HCT116 (cell line): Measurements from ENCODE around the gene BCAR1. TPM values are rescaled to one million over a fixed set of nuclear protein-coding genes. Genes with fewer than 3 reads are reported as not detected.

Experiments
- ATAC-seq: fragments of 200-7000 bp; cut with Tn5 transposase; 2 replicates; pipeline ENCODE4 v1.9.1; 2020; ENCODE audit warnings: mild to moderate bottlenecking, moderate library complexity
- BruUV-seq: library from RNA; stranded (reverse); fragments of 400-500 nt; replicated peaks from 2 replicates; lab custom pipeline; 2021; lab: Mats Ljungman, UMichigan
- CTCF ChIA-PET: fragments of 300-600 bp; sonication (Branson Sonifier 250); formaldehyde crosslinking; loops from one replicate; lab custom pipeline; 2021; ENCODE audit warnings: antibody characterized with exemption; lab: Charles Lee
- POLR2A ChIA-PET: fragments of 300-600, 350-600 bp; sonication (Branson Sonifier 250); formaldehyde crosslinking; loops from one replicate; lab custom pipeline; 2021; ENCODE audit warnings: antibody characterized with exemption; lab: Charles Lee
- RAD21 ChIA-PET, 2 experiments: fragments of 300-600 bp; sonication (Branson Sonifier 250); formaldehyde crosslinking; loops; one replicate each; lab custom pipeline; 2023; ENCODE audit warnings: low total read pairs in 2 of 2; ENCODE audit not compliant: uncharacterized antibody in 2 of 2, unreplicated experiment in 2 of 2, low non-redundant PET in 1 of 2; lab: Charles Lee
- DNase-seq: peaks from one replicate; pipeline ENCODE4 v3.0.0-alpha.2; 2010; ENCODE audit warnings: low read depth, low spot score
- H2AFZ ChIP-seq: fragments of 200-600 bp; shearing (Covaris generic), sonication (generic); 2 replicates; pipeline ENCODE4 v1.6.1; 2017; ENCODE audit warnings: low read depth, mixed run types, mixed read lengths, antibody characterized with exemption, low read length; ENCODE audit not compliant: poor library complexity, severe bottlenecking
- H3K27ac ChIP-seq: 2 replicates; pipeline ENCODE4 v1.5.1; 2012; ENCODE audit warnings: low read depth, low read length
- H3K27me3 ChIP-seq: fragments of 200-600 bp; sonication (generic); 2 replicates; pipeline ENCODE4 v1.6.1; 2016; ENCODE audit warnings: mixed run types, low read length, mixed read lengths; ENCODE audit not compliant: insufficient read depth
- H3K36me3 ChIP-seq, 2 experiments: fragments of 200-500 bp in 1 of 2; fragments of 200-600 bp in 1 of 2; sonication (Bioruptor generic) in 1 of 2; sonication (generic) in 1 of 2; 2 replicates each; pipeline versions ENCODE4 v1.5.1 to v1.6.1; 2014 to 2016; ENCODE audit warnings: low read length in 2 of 2, inconsistent platforms in 1 of 2, mixed read lengths in 1 of 2, mixed run types in 1 of 2; ENCODE audit not compliant: insufficient read depth in 2 of 2, control insufficient read depth in 1 of 2
- H3K4me1 ChIP-seq, 2 experiments: fragments of 200-600 bp in 1 of 2; sonication (generic) in 1 of 2; 2 replicates each; pipeline versions ENCODE4 v1.5.1 to v1.6.1; 2012 to 2017; ENCODE audit warnings: low read length in 2 of 2, inconsistent platforms in 1 of 2, mild to moderate bottlenecking in 1 of 2, mixed read lengths in 1 of 2, mixed run types in 1 of 2, moderate library complexity in 1 of 2; ENCODE audit not compliant: insufficient read depth in 2 of 2, control insufficient read depth in 1 of 2
- H3K4me2 ChIP-seq: fragments of 200-600 bp; sonication (generic); 2 replicates; pipeline ENCODE4 v1.6.1; 2017; ENCODE audit warnings: mixed run types, low read length, mixed read lengths
- H3K4me3 ChIP-seq, 2 experiments: fragments of 200-600 bp in 1 of 2; sonication (generic) in 1 of 2; replicated peaks in 1 of 2; 2 replicates each; pipeline ENCODE4 v1.5.1; 2011 to 2016; ENCODE audit warnings: low read length in 2 of 2, control low read depth in 1 of 2, low read depth in 1 of 2, mild to moderate bottlenecking in 1 of 2, mixed read lengths in 1 of 2, mixed run types in 1 of 2
- H3K79me2 ChIP-seq: fragments of 200-600 bp; sonication (generic); 2 replicates; pipeline ENCODE4 v1.6.1; 2017; ENCODE audit warnings: mild to moderate bottlenecking, mixed run types, low read length, moderate library complexity, mixed read lengths; ENCODE audit not compliant: insufficient read depth
- H3K9ac ChIP-seq: fragments of 200-600 bp; sonication (generic); 2 replicates; pipeline ENCODE4 v1.6.1; 2016; ENCODE audit warnings: low read length, mixed read lengths
- H3K9me2 ChIP-seq: fragments of 200-600 bp; sonication (generic), shearing (Covaris generic); 2 replicates; pipeline ENCODE4 v1.6.1; 2017; ENCODE audit warnings: mixed run types, mild to moderate bottlenecking, moderate library complexity; ENCODE audit not compliant: insufficient read depth
- H3K9me3 ChIP-seq, 2 experiments: fragments of 200-500 bp in 1 of 2; fragments of 200-600 bp in 1 of 2; sonication (Bioruptor generic) in 1 of 2; sonication (generic) in 1 of 2; 2 replicates each; pipeline ENCODE4 v1.6.1; 2014 to 2017; ENCODE audit warnings: low read length in 2 of 2, mixed read lengths in 2 of 2, inconsistent platforms in 1 of 2, low read depth in 1 of 2, mild to moderate bottlenecking in 1 of 2, mixed run types in 1 of 2, moderate library complexity in 1 of 2; ENCODE audit not compliant: control insufficient read depth in 1 of 2, insufficient read depth in 1 of 2
- H4K20me1 ChIP-seq: fragments of 200-600 bp; sonication (generic), shearing (Covaris generic); 2 replicates; pipeline ENCODE4 v1.6.1; 2017; ENCODE audit warnings: mixed run types, mild to moderate bottlenecking, moderate library complexity; ENCODE audit not compliant: insufficient read depth
- ATF3 ChIP-seq: IDR thresholded peaks from 2 replicates; pipeline ENCODE4 v1.6.1; 2012
- CEBPB ChIP-seq: IDR thresholded peaks from 2 replicates; pipeline ENCODE4 v1.6.1; 2012; ENCODE audit warnings: low read depth
- EGR1 ChIP-seq: IDR thresholded peaks from 2 replicates; pipeline ENCODE4 v1.6.1; 2012; ENCODE audit warnings: low read depth
- ELF1 ChIP-seq: IDR thresholded peaks from 2 replicates; pipeline ENCODE4 v1.6.1; 2012; ENCODE audit warnings: low read depth, borderline replicate concordance
- EZH2 ChIP-seq: fragments of 200-600 bp; sonication (generic); IDR thresholded peaks from 2 replicates; pipeline ENCODE4 v1.6.1; 2017; ENCODE audit warnings: antibody characterized with exemption, mixed run types
- EZH2phosphoT487 ChIP-seq: fragments of 200-600 bp; IDR thresholded peaks from 2 replicates; pipeline ENCODE4 v1.6.1; 2018; ENCODE audit warnings: antibody characterized with exemption, borderline replicate concordance
- FOSL1 ChIP-seq: IDR thresholded peaks from 2 replicates; pipeline ENCODE4 v1.6.1; 2012; ENCODE audit warnings: low read depth
- JUND ChIP-seq: IDR thresholded peaks from 2 replicates; pipeline ENCODE4 v1.6.1; 2012
- POLR2A ChIP-seq: IDR thresholded peaks from 2 replicates; pipeline ENCODE4 v1.7.0; 2011; ENCODE audit warnings: borderline replicate concordance; ENCODE audit not compliant: insufficient read depth, insufficient read length; ENCODE audit errors: extremely low read depth
- SIN3A ChIP-seq: IDR thresholded peaks from 2 replicates; pipeline ENCODE4 v1.6.1; 2012; ENCODE audit warnings: low read depth
- SP1 ChIP-seq: IDR thresholded peaks from 2 replicates; pipeline ENCODE4 v1.6.1; 2012; ENCODE audit warnings: low read depth
- SRF ChIP-seq: IDR thresholded peaks from 2 replicates; pipeline ENCODE4 v1.6.1; 2012; ENCODE audit warnings: low read depth
- TCF7L2 ChIP-seq: IDR thresholded peaks from 2 replicates; pipeline ENCODE4 v1.7.0; 2011; ENCODE audit warnings: borderline replicate concordance, inconsistent platforms; ENCODE audit not compliant: insufficient read depth, insufficient read length; ENCODE audit errors: extremely low read depth
- YY1 ChIP-seq: IDR thresholded peaks from 2 replicates; pipeline ENCODE4 v1.6.1; 2011; ENCODE audit warnings: low read length, low read depth, moderate library complexity, mild to moderate bottlenecking; ENCODE audit not compliant: insufficient replicate concordance; ENCODE audit errors: extremely low read depth
- ZBTB33 ChIP-seq: IDR thresholded peaks from 2 replicates; pipeline ENCODE4 v1.6.1; 2011; ENCODE audit warnings: mild to moderate bottlenecking, low read length, moderate library complexity; ENCODE audit not compliant: insufficient replicate concordance; ENCODE audit errors: extremely low read depth
- ZFX ChIP-seq: fragments of 450-650 bp; IDR thresholded peaks from 2 replicates; pipeline ENCODE4 v1.6.1; 2017
- intact Hi-C: fragments of 100-400 bp; cut with micrococcal nuclease; formaldehyde crosslinking; loops from 2 replicates; pipeline ENCODE4 v1.10.0; 2022
- total RNA-seq: library from RNA; stranded (reverse); gene quantifications from one replicate; pipeline ENCODE4 v1.2.1, GENCODE V29; 2021; ENCODE audit not compliant: unreplicated experiment
- TF ChIP-seq, protein P1 (sequence below), 3 experiments: fragments of 200-600 bp in 1 of 3; sonication (generic) in 1 of 3; IDR thresholded peaks in 2 of 3; conservative IDR thresholded peaks in 1 of 3; 2 replicates each; pipeline ENCODE4 v1.5.1; 2012 to 2017; ENCODE audit warnings: low read depth in 2 of 3, low read length in 2 of 3, antibody characterized with exemption in 1 of 3, borderline replicate concordance in 1 of 3, control low read depth in 1 of 3, mild to moderate bottlenecking in 1 of 3, mixed read lengths in 1 of 3, mixed run types in 1 of 3, moderate library complexity in 1 of 3; ENCODE audit not compliant: insufficient read depth in 1 of 3
- TF ChIP-seq, protein P2 (sequence below): IDR thresholded peaks from 2 replicates; pipeline ENCODE4 v1.6.1; 2012

The BCAR1 gene
- total RNA-seq, 1 experiment from 2014 or later: 49.6 TPM

DNA sequence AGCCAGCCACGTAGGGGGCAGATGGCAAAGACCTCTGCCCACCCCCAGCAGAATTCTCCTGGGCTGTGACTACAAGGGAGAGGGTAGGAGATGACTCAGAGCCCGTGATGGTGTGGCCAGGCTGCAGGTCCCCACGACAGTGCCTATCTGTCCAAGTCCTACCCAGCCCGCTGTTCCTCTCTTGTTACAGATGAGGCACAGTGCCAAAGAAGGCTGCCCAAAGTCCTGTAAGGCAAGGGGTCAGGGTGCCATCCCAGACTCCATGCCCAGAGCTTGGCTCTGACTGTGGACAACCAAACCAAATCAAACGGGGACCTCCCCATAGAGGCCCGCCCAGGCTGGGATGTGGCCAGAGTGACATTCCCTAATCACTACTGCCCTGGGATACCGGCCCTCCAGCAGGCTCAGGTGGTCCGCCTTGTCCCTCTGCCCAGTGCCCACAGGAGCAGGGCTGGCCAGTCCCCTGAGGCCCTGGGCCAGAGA is 12.6 kb upstream of the BCAR1 start:
- Histone ChIP-seq H3K27me3 (no peaks in the 10 kb centered on the region), H2AFZ (no peak overlapping the region), H3K36me3 (no peaks in the 10 kb centered on the region), H3K4me1 (peaks cover 42 to 53% of the 10 kb centered on the region in 2 experiments), H3K79me2 (peaks cover 59% of the 10 kb centered on the region), H4K20me1 (no peaks in the 10 kb centered on the region), H3K4me3 (peak overlapping the region; percentile 82 to 91), H3K9me3 (no peaks in the 10 kb centered on the region), H3K27ac (peak overlapping the region; percentile 88), H3K9ac (peak overlapping the region; percentile 82), H3K4me2 (peak overlapping the region; percentile 98), H3K9me2 (no peaks in the 10 kb centered on the region)
- TF ChIP-seq EZH2 (no peak), JUND (no peak), ATF3 (no peak), SP1 (no peak), SIN3A (no peak), YY1 (no peak), FOSL1 (no peak), ZBTB33 (no peak), CEBPB (no peak), ELF1 (no peak), EZH2phosphoT487 (no peak), TCF7L2 (no peak), EGR1 (no peak), SRF (no peak), POLR2A (no peak), ZFX (no peak)
- TF ChIP-seq, protein P1, sequence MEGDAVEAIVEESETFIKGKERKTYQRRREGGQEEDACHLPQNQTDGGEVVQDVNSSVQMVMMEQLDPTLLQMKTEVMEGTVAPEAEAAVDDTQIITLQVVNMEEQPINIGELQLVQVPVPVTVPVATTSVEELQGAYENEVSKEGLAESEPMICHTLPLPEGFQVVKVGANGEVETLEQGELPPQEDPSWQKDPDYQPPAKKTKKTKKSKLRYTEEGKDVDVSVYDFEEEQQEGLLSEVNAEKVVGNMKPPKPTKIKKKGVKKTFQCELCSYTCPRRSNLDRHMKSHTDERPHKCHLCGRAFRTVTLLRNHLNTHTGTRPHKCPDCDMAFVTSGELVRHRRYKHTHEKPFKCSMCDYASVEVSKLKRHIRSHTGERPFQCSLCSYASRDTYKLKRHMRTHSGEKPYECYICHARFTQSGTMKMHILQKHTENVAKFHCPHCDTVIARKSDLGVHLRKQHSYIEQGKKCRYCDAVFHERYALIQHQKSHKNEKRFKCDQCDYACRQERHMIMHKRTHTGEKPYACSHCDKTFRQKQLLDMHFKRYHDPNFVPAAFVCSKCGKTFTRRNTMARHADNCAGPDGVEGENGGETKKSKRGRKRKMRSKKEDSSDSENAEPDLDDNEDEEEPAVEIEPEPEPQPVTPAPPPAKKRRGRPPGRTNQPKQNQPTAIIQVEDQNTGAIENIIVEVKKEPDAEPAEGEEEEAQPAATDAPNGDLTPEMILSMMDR (IDR thresholded peaks at IDR 0.05 in 2 of 3, conservative IDR thresholded peaks at IDR 0.05 in 1 of 3; ENCODE audit: borderline replicate concordance in 1 of 3, insufficient read depth in 1 of 3, low read depth in 2 of 3, low read length in 2 of 3): no peak
- TF ChIP-seq, protein P2, sequence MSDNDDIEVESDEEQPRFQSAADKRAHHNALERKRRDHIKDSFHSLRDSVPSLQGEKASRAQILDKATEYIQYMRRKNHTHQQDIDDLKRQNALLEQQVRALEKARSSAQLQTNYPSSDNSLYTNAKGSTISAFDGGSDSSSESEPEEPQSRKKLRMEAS: no peak
- intact Hi-C loops: loop anchor here (2.0 kb wide), 1 partner anchor 13 kb away; the partner anchor contains the start of gene BCAR1
- BruUV-seq: TSS peak; percentile 41
- ChIA-PET RAD21 (no interaction called here), POLR2A (no interaction called here), CTCF (no interaction called here)
- no peak; the same call in 1 of the 2 replicates for ATAC-seq
- DNase-seq: no peak
